Thyroid gland (tissue), 4 donors: ENCODE measurements around the gene MAP7. TPM values are rescaled to one million over a fixed set of nuclear protein-coding genes. Genes with fewer than 3 reads are reported as not detected.

Source experiments
- DNase-seq, 2 donors: peaks; one replicate each; pipeline ENCODE4 v3.0.0-alpha.2; 2019
- H3K27ac ChIP-seq, 3 donors: fragments of 200-600 bp; sonication (generic); 1 replicate in 2 of 3; 2 replicates in 1 of 3; pipeline ENCODE4 v1.5.1; 2016 to 2019; ENCODE audit warnings: mild to moderate bottlenecking in 1 of 3, moderate library complexity in 1 of 3
- H3K27me3 ChIP-seq: fragments of 200-600 bp; sonication (generic); one replicate; pipeline ENCODE4 v1.5.1; 2019
- H3K36me3 ChIP-seq, 2 donors: fragments of 200-600 bp; sonication (generic); one replicate each; pipeline ENCODE4 v1.5.1; 2016 to 2019
- H3K4me1 ChIP-seq, 2 donors: fragments of 200-600 bp; sonication (generic); one replicate each; pipeline ENCODE4 v1.5.1; 2017 to 2019
- H3K4me3 ChIP-seq, 3 donors: fragments of 200-600 bp; sonication (generic); replicated peaks in 1 of 3; 1 replicate in 2 of 3; 2 replicates in 1 of 3; pipeline ENCODE4 v1.5.1; 2016; ENCODE audit warnings: mild to moderate bottlenecking in 1 of 3
- H3K9me3 ChIP-seq: fragments of 200-600 bp; sonication (generic); one replicate; pipeline ENCODE4 v1.5.1; 2017
- POLR2A ChIP-seq, 2 donors: fragments of 450-650 bp; IDR thresholded peaks; one replicate each; pipeline ENCODE4 v1.6.1; 2017; ENCODE audit warnings: antibody characterized with exemption in 2 of 2, mild to moderate bottlenecking in 2 of 2, moderate library complexity in 1 of 2
- WGBS, 2 donors: methylation state at CpG; one replicate each; pipeline ENCODE4 v1.1.5; 2017; 5-methylcytosine and 5-hydroxymethylcytosine counted together
- intact Hi-C: fragments of 100-400 bp; cut with DNase I; formaldehyde crosslinking; loops from one replicate; pipeline ENCODE4 v1.15.1; 2023
- total RNA-seq, 4 donors: library from RNA; depleted of rRNA; stranded (reverse); fragments of >200 nt; gene quantifications; one replicate each; pipeline ENCODE4 v1.2.3, GENCODE V29; 2016
- TF ChIP-seq, protein P1 (sequence below), 6 experiments: fragments of 200-600 bp in 3 of 6; fragments of 450-650 bp in 3 of 6; sonication (generic) in 3 of 6; IDR thresholded peaks; one replicate each; pipeline ENCODE4 v1.5.1; 2016 to 2019; ENCODE audit warnings: antibody characterized with exemption in 6 of 6, mild to moderate bottlenecking in 2 of 6, inconsistent platforms in 1 of 6, moderate library complexity in 1 of 6

Gene MAP7
- total RNA-seq, 4 donors from 2014 or later, result 24.5 to 46.0 (median 36.0) TPM

DNA sequence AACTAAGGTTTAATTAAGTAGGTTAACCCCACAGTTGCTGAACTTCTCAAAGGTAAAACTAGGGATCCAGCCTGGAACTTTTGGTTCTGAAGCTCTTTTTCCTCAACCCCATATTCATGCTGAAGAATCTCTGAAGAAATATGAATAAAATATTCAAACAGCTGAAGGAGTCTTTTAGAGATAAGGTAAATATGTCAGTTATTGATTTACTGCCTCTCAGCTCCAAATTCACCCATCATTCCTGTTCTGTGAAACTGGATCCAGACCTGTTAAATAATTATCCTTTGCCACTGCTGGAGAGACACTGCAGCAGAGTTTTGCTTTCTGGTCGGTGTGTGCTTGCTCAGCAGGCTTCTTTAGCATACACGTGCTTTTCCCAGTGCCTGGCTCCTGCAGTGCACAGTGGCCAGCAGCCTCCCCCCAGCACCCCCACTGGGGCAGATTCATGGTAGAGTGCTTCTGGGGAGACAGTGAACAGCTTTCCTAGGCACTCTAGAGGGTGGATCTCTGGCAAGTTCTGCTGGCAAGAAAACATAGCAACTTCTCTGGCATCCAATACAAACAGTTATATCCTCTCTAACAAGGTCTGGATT is 198.6 kb downstream of the MAP7 start:
- Histone ChIP-seq H3K4me3 (no peak overlapping the region), H3K36me3 (no peaks in the 10 kb centered on the region), H3K27ac (no peak overlapping the region), H3K4me1 (peaks cover 0 to 8% of the 10 kb centered on the region in 2 donors), H3K27me3 (no peaks in the 10 kb centered on the region), H3K9me3 (no peaks in the 10 kb centered on the region)
- WGBS, 2 donors, result 5 to 11% methylated on average over 2 of the region's 2 CpGs
- DNase-seq, result peak; percentile 26 to 30
- intact Hi-C loops, result no loop called here
- TF ChIP-seq, protein P1, sequence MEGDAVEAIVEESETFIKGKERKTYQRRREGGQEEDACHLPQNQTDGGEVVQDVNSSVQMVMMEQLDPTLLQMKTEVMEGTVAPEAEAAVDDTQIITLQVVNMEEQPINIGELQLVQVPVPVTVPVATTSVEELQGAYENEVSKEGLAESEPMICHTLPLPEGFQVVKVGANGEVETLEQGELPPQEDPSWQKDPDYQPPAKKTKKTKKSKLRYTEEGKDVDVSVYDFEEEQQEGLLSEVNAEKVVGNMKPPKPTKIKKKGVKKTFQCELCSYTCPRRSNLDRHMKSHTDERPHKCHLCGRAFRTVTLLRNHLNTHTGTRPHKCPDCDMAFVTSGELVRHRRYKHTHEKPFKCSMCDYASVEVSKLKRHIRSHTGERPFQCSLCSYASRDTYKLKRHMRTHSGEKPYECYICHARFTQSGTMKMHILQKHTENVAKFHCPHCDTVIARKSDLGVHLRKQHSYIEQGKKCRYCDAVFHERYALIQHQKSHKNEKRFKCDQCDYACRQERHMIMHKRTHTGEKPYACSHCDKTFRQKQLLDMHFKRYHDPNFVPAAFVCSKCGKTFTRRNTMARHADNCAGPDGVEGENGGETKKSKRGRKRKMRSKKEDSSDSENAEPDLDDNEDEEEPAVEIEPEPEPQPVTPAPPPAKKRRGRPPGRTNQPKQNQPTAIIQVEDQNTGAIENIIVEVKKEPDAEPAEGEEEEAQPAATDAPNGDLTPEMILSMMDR (IDR thresholded peaks at IDR 0.05), result no peak
- TF ChIP-seq POLR2A (IDR thresholded peaks at IDR 0.05), result no peak

DNA sequence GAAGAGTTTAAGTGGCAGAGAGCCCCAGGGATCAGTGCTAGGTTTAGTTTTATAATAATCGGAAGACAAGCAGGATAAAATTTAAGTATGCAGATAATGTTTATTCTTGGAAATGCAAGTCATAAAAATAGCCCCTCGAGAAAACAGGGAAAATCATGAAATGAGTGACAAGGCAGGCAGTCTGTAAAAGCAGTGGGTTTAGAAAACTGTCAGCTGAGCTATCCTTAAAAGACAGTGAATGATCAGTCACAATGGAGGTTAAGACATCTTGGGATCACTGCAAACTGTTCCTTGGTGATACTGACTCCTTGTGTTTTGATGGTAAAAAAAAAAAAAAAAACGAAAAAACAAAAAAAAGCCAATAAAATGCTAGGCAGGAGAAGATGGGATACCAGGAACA is 199.3 kb downstream of the MAP7 start:
- H3K4me3 ChIP-seq, result no peak overlapping the region
- H3K27ac ChIP-seq, result no peak overlapping the region
- no peaks in the 10 kb centered on the region for H3K36me3 ChIP-seq
- DNase-seq, result no peak
- H3K4me1 ChIP-seq, result peaks cover 0 to 8% of the 10 kb centered on the region in 2 donors
- TF ChIP-seq, protein P1 (IDR thresholded peaks at IDR 0.05), result no peak
- TF ChIP-seq POLR2A (IDR thresholded peaks at IDR 0.05), result no peak
- no peaks in the 10 kb centered on the region for H3K27me3 ChIP-seq
- 81 to 82% methylated on average over 3 of the region's 3 CpGs for WGBS, 2 donors
- H3K9me3 ChIP-seq, result no peaks in the 10 kb centered on the region
- intact Hi-C loops, result no loop called here

DNA sequence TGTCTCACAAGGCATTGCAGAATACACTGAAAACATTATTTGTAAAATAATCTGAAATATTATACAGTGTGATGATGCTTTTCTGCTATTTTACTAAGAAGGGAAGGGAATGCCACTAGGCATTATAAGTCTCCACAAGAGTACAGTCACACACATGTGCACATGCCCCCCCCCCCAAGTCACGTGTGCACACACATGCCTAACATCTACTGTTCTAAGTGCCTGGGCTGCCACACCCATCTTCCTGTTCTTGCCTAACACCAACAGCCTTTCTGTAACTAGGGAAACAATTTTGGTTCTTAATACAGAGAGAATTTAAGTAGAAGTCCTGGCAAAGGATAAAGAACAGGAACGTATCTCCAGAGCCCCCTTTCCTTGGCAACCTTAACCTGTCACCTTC is 202.4 kb downstream of the MAP7 start:
- Histone ChIP-seq H3K27me3 (no peaks in the 10 kb centered on the region), H3K4me1 (peaks cover 0 to 8% of the 10 kb centered on the region in 2 donors), H3K27ac (no peak overlapping the region), H3K36me3 (peaks cover 6 to 11% of the 10 kb centered on the region in 2 donors), H3K9me3 (no peaks in the 10 kb centered on the region), H3K4me3 (no peak overlapping the region)
- intact Hi-C loops, result no loop called here
- no peak for DNase-seq
- no peak for TF ChIP-seq POLR2A (IDR thresholded peaks at IDR 0.05)
- TF ChIP-seq, protein P1 (IDR thresholded peaks at IDR 0.05), result no peak
- WGBS, 2 donors, result 78 to 79% methylated on average over 2 of the region's 2 CpGs

DNA sequence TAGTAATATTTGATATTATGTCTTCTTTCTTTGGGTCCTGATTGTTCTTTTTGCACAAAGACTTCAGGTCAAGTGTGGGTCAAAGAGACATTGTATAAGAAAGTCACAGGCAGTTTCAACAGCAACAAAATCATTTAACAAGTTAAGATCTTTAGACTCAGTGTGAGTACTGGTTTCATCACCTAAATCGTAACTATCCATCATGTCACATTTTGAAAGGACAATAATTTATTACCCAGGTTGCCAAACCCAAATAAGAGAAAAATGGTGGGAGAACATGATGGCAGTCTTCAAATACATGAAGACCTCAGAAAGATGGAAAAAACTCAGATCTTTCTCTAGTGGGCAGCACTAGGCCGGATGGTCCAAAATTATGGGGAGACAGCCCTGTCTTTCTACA is 205.1 kb downstream of the MAP7 start:
- no peak overlapping the region for H3K4me3 ChIP-seq

DNA sequence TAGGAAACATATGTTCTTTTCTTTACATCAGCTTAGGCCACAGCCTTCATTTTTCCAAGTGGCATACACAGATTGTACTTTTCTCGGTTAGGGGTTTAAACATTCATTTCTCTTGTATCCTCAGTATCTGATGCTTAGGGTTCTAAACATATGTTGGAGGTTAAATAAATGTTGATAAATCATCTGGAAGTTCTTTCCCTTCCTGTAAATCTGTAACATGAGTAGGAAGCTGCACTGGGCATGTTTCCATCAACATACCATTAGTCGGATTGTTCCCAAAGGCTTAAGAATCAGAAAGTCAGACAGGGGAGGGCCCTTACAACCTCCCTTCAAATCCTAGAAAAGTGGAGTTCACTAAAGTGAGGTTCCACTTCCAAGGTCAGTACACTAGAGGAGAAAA is 205.8 kb downstream of the MAP7 start:
- Histone ChIP-seq H3K36me3 (peaks cover 6 to 11% of the 10 kb centered on the region in 2 donors), H3K27ac (no peak overlapping the region), H3K4me1 (no peaks in the 10 kb centered on the region), H3K9me3 (no peaks in the 10 kb centered on the region), H3K27me3 (no peaks in the 10 kb centered on the region), H3K4me3 (no peak overlapping the region)
- no peak for TF ChIP-seq POLR2A (IDR thresholded peaks at IDR 0.05)
- TF ChIP-seq, protein P1 (IDR thresholded peaks at IDR 0.05), result no peak
- WGBS, 2 donors, result 90 to 91% methylated on average over 2 of the region's 2 CpGs
- DNase-seq, result no peak
- intact Hi-C loops, result no loop called here

More for the DNA sequence above, 205.1 kb downstream of the MAP7 start:
- TF ChIP-seq, protein P1 (IDR thresholded peaks at IDR 0.05), result no peak
- TF ChIP-seq POLR2A (IDR thresholded peaks at IDR 0.05), result no peak
- no peaks in the 10 kb centered on the region for H3K9me3 ChIP-seq
- no peak overlapping the region for H3K27ac ChIP-seq
- H3K4me1 ChIP-seq, result no peaks in the 10 kb centered on the region
- 96 to 100% methylated on average over 2 of the region's 2 CpGs for WGBS, 2 donors
- no peak for DNase-seq
- H3K27me3 ChIP-seq, result no peaks in the 10 kb centered on the region
- intact Hi-C loops, result no loop called here
- H3K36me3 ChIP-seq, result peaks cover 6 to 11% of the 10 kb centered on the region in 2 donors
